ENCODE data around the gene TBXAS1.
"Not testable (repeated sequence)": the region's sequence is repeated elsewhere in the genome, so short reads cannot be mapped to it uniquely, and the experiment has no call there.

TBXAS1 gene

DNA sequence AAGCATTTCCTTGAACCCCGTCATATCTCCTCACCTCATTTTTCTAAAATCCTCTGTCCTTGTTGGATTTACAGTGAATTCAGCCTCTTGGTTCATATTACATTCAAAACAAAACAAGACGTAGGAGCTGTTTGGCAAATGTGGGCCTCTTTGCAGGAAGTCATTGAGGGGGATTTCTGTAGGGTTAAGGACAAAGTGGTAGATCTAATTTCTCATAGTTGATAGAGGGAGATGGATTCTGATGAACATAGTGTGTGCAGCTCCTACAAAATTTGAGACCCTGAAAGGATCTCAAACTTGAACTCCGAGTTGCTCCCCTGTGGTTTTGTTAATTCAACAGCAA, 682 bp downstream of the TBXAS1 start:
- H4K20me1 ChIP-seq (ENCODE audit: insufficient read depth, low read length, poor library complexity, severe bottlenecking): no peaks in the 10 kb centered on the region
- H3K27me3 ChIP-seq (ENCODE audit: insufficient read depth, low read length, poor library complexity, severe bottlenecking): no peaks in the 10 kb centered on the region
- no peaks in the 10 kb centered on the region for H3K79me2 ChIP-seq (ENCODE audit: insufficient read depth, low read length)
- peak overlapping the region; percentile 65 for H3K4me3 ChIP-seq (ENCODE audit: low read length, poor library complexity, severe bottlenecking)
- peaks cover 30% of the 10 kb centered on the region for H3K4me1 ChIP-seq (ENCODE audit: insufficient read depth, low read length, poor library complexity, severe bottlenecking)
- H3F3A ChIP-seq (ENCODE audit: low read depth): no peaks in the 10 kb centered on the region
- no peaks in the 10 kb centered on the region for H3K9me3 ChIP-seq (ENCODE audit: insufficient read depth, low read depth, low read length)
- peak overlapping the region; percentile 70 for H3K4me2 ChIP-seq (ENCODE audit: low read depth, low read length, poor library complexity, severe bottlenecking)
- no peak for TF ChIP-seq EZH2phosphoT487 (IDR thresholded peaks at IDR 0.05; ENCODE audit: borderline replicate concordance)
- TF ChIP-seq, protein P1, sequence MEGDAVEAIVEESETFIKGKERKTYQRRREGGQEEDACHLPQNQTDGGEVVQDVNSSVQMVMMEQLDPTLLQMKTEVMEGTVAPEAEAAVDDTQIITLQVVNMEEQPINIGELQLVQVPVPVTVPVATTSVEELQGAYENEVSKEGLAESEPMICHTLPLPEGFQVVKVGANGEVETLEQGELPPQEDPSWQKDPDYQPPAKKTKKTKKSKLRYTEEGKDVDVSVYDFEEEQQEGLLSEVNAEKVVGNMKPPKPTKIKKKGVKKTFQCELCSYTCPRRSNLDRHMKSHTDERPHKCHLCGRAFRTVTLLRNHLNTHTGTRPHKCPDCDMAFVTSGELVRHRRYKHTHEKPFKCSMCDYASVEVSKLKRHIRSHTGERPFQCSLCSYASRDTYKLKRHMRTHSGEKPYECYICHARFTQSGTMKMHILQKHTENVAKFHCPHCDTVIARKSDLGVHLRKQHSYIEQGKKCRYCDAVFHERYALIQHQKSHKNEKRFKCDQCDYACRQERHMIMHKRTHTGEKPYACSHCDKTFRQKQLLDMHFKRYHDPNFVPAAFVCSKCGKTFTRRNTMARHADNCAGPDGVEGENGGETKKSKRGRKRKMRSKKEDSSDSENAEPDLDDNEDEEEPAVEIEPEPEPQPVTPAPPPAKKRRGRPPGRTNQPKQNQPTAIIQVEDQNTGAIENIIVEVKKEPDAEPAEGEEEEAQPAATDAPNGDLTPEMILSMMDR (conservative IDR thresholded peaks at IDR 0.05; ENCODE audit: low read length): no peak
- peak overlapping the region; percentile 32 for H3K9ac ChIP-seq (ENCODE audit: low read depth, low read length, poor library complexity, severe bottlenecking)
- H2AFZ ChIP-seq (ENCODE audit: low read length): peak overlapping the region; percentile 79
- H3K9me2 ChIP-seq (replicated peaks; ENCODE audit: low read depth, low read length): no peaks in the 10 kb centered on the region
- no peaks in the 10 kb centered on the region for H3K36me3 ChIP-seq (ENCODE audit: insufficient read depth, low read length)

DNA sequence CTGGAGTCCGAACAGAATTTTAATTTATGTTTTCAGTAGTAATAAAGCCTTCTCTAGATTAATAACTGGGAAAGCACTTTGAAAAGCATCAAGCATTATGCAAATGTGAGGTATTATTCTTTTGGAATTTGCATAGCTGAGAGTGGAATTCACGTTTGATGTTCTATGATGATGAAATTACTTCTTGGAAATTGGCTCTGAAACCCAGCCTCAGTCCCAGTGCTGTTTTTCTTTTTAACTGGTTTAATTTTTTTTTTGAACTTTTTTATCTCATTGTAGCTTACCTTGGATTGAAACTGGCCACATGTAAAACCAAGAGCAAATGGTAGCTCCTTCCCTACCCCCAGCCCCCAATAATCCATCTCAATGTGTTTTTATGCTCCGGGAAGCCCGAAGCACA, 1.2 kb downstream of the TBXAS1 start:
- H3K9ac ChIP-seq (ENCODE audit: low read depth, low read length, poor library complexity, severe bottlenecking): peak overlapping the region; percentile 32
- H4K20me1 ChIP-seq (ENCODE audit: insufficient read depth, low read length, poor library complexity, severe bottlenecking): no peaks in the 10 kb centered on the region
- no peaks in the 10 kb centered on the region for H3K9me2 ChIP-seq (replicated peaks; ENCODE audit: low read depth, low read length)
- H3K36me3 ChIP-seq (ENCODE audit: insufficient read depth, low read length): no peaks in the 10 kb centered on the region
- no peaks in the 10 kb centered on the region for H3K79me2 ChIP-seq (ENCODE audit: insufficient read depth, low read length)
- no peaks in the 10 kb centered on the region for H3F3A ChIP-seq (ENCODE audit: low read depth)
- H3K27me3 ChIP-seq (ENCODE audit: insufficient read depth, low read length, poor library complexity, severe bottlenecking): no peaks in the 10 kb centered on the region
- peak overlapping the region; percentile 79; the same call in 1 of the 2 replicates for H2AFZ ChIP-seq (ENCODE audit: low read length)
- 0 out of 2 replicates have a peak, but pooled peaks cover under 1% of the 10 kb centered on the region for H3K9me3 ChIP-seq (ENCODE audit: insufficient read depth, low read depth, low read length)
- H3K4me3 ChIP-seq (ENCODE audit: low read length, poor library complexity, severe bottlenecking): peak overlapping the region; percentile 65
- H3K4me1 ChIP-seq (ENCODE audit: insufficient read depth, low read length, poor library complexity, severe bottlenecking): peaks cover 30% of the 10 kb centered on the region
- no peak for TF ChIP-seq EZH2phosphoT487 (IDR thresholded peaks at IDR 0.05; ENCODE audit: borderline replicate concordance)
- peak overlapping the region; percentile 70 for H3K4me2 ChIP-seq (ENCODE audit: low read depth, low read length, poor library complexity, severe bottlenecking)

GRCh38 chr7:139830782-139831501, 1.9 kb downstream of the TBXAS1 start:
- peak overlapping the region; percentile 65 for H3K4me3 ChIP-seq (ENCODE audit: low read length, poor library complexity, severe bottlenecking)
- H3K79me2 ChIP-seq (ENCODE audit: insufficient read depth, low read length): no peaks in the 10 kb centered on the region
- H3K27me3 ChIP-seq (ENCODE audit: insufficient read depth, low read length, poor library complexity, severe bottlenecking): no peaks in the 10 kb centered on the region
- H3K4me2 ChIP-seq (ENCODE audit: low read depth, low read length, poor library complexity, severe bottlenecking): peak overlapping the region; percentile 70
- H3K4me1 ChIP-seq (ENCODE audit: insufficient read depth, low read length, poor library complexity, severe bottlenecking): peaks cover 30% of the 10 kb centered on the region
- H2AFZ ChIP-seq (ENCODE audit: low read length): no peak overlapping the region
- H3K9me3 ChIP-seq (ENCODE audit: insufficient read depth, low read depth, low read length): 0 out of 2 replicates have a peak, but pooled peaks cover 2% of the 10 kb centered on the region
- H4K20me1 ChIP-seq (ENCODE audit: insufficient read depth, low read length, poor library complexity, severe bottlenecking): no peaks in the 10 kb centered on the region
- H3F3A ChIP-seq (ENCODE audit: low read depth): no peaks in the 10 kb centered on the region
- TF ChIP-seq, protein P1 (conservative IDR thresholded peaks at IDR 0.05; ENCODE audit: low read length): no peak
- no peak for TF ChIP-seq EZH2phosphoT487 (IDR thresholded peaks at IDR 0.05; ENCODE audit: borderline replicate concordance)
- no peak overlapping the region for H3K9ac ChIP-seq (ENCODE audit: low read depth, low read length, poor library complexity, severe bottlenecking)
- H3K36me3 ChIP-seq (ENCODE audit: insufficient read depth, low read length): no peaks in the 10 kb centered on the region
- no peaks in the 10 kb centered on the region for H3K9me2 ChIP-seq (replicated peaks; ENCODE audit: low read depth, low read length)

DNA sequence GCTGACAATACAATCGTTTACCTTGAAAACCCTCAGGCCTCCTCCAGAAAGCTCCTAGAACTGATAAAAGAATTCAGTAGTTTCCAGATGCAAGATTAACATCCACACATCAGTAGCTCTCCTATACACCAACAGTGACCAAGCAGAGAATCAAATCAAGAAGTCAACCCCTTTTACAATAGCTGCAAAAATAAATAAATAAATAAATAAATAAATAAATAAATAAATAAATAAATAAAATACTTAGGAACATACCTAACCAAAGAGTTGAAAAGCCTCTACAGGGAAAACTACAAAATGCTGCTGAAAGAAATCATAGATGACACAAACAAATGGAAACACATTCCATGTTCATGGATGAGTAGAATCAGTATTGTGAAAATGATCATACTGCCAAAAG, 6.8 kb downstream of the TBXAS1 start:
- not testable (repeated sequence) for H3K9me2 ChIP-seq (replicated peaks; ENCODE audit: low read depth, low read length); H2AFZ ChIP-seq (ENCODE audit: low read length); H3K4me3 ChIP-seq (ENCODE audit: low read length, poor library complexity, severe bottlenecking); H3K9ac ChIP-seq (ENCODE audit: low read depth, low read length, poor library complexity, severe bottlenecking); H3K4me1 ChIP-seq (ENCODE audit: insufficient read depth, low read length, poor library complexity, severe bottlenecking); H3K36me3 ChIP-seq (ENCODE audit: insufficient read depth, low read length); H3K27me3 ChIP-seq (ENCODE audit: insufficient read depth, low read length, poor library complexity, severe bottlenecking); H3F3A ChIP-seq (ENCODE audit: low read depth); H3K4me2 ChIP-seq (ENCODE audit: low read depth, low read length, poor library complexity, severe bottlenecking); H4K20me1 ChIP-seq (ENCODE audit: insufficient read depth, low read length, poor library complexity, severe bottlenecking); H3K79me2 ChIP-seq (ENCODE audit: insufficient read depth, low read length)
- peaks cover 11% of the 10 kb centered on the region; the same call in 1 of the 2 replicates for H3K9me3 ChIP-seq (ENCODE audit: insufficient read depth, low read depth, low read length)

- not testable (repeated sequence) for H3K4me1 ChIP-seq (ENCODE audit: insufficient read depth, low read length, poor library complexity, severe bottlenecking); H3K4me3 ChIP-seq (ENCODE audit: low read length, poor library complexity, severe bottlenecking); H2AFZ ChIP-seq (ENCODE audit: low read length); H3K79me2 ChIP-seq (ENCODE audit: insufficient read depth, low read length); H4K20me1 ChIP-seq (ENCODE audit: insufficient read depth, low read length, poor library complexity, severe bottlenecking); H3K9ac ChIP-seq (ENCODE audit: low read depth, low read length, poor library complexity, severe bottlenecking); H3K4me2 ChIP-seq (ENCODE audit: low read depth, low read length, poor library complexity, severe bottlenecking); H3F3A ChIP-seq (ENCODE audit: low read depth); H3K9me2 ChIP-seq (replicated peaks; ENCODE audit: low read depth, low read length); H3K36me3 ChIP-seq (ENCODE audit: insufficient read depth, low read length); H3K27me3 ChIP-seq (ENCODE audit: insufficient read depth, low read length, poor library complexity, severe bottlenecking)
- peaks cover 11% of the 10 kb centered on the region; the same call in 1 of the 2 replicates for H3K9me3 ChIP-seq (ENCODE audit: insufficient read depth, low read depth, low read length)
These were observed 8.2 kb downstream of the TBXAS1 start for GRCh38 chr7:139837291-139837690.

Data from Loucy (cell line).